ENCODE measurements around the gene PRELP.

The PRELP gene

DNA sequence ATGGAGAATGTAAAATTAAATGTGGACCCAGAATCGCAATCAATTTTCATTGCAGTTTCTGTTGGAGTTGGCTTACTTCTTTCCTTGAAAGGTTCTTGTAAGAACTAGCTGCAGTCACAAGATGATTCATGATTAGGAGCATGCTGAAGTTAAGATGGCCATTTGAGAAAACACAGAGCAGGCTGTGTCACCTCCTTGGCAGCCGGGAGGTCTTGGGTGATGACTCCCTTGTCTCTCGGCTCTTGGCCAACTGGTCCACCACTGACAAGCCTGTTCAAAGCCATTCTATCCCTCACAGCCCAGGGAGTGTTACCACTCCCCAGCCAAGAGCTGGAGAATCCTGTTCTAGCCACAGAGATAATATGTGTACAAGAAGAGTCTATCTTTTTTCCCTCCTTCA is 58.9 kb downstream of the PRELP start:
- no peak for TF ChIP-seq ZFP37 (tag by site-specific recombination; IDR thresholded peaks at IDR 0.05)
- no peak for TF ChIP-seq ZNF596 (tag by site-specific recombination; IDR thresholded peaks at IDR 0.05)
- TF ChIP-seq ZBTB20 (tag by site-specific recombination; IDR thresholded peaks at IDR 0.05), result no peak
- TF ChIP-seq HOXC10 (CRISPR knock-in tag; IDR thresholded peaks at IDR 0.05), result no peak
- no peak for TF ChIP-seq FEZF1 (tag by site-specific recombination; IDR thresholded peaks at IDR 0.05)
- TF ChIP-seq, protein P1, sequence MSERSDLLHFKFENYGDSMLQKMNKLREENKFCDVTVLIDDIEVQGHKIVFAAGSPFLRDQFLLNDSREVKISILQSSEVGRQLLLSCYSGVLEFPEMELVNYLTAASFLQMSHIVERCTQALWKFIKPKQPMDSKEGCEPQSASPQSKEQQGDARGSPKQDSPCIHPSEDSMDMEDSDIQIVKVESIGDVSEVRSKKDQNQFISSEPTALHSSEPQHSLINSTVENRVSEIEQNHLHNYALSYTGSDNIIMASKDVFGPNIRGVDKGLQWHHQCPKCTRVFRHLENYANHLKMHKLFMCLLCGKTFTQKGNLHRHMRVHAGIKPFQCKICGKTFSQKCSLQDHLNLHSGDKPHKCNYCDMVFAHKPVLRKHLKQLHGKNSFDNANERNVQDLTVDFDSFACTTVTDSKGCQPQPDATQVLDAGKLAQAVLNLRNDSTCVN (tag by site-specific recombination; optimal IDR thresholded peaks at IDR 0.05), result no peak
- TF ChIP-seq ZNF341 (tag by site-specific recombination; IDR thresholded peaks at IDR 0.05; ENCODE audit: low read depth), result no peak
- Histone ChIP-seq H3K4me3 (ENCODE audit: low read depth, low read length) (no peak overlapping the region), H3K36me3 (ENCODE audit: control insufficient read depth in 2 of 2, insufficient read depth in 1 of 2, low read length in 2 of 2) (no peaks in the 10 kb centered on the region), H3K27ac (ENCODE audit: extremely low read depth, low read depth, low read length) (no peak overlapping the region), H3K4me1 (ENCODE audit: control insufficient read depth, insufficient read depth, low read length) (0 out of 2 replicates have a peak, but pooled peaks cover 4% of the 10 kb centered on the region), H3K9me3 (ENCODE audit: control insufficient read depth, insufficient read depth, low read depth, low read length) (no peaks in the 10 kb centered on the region)
- POLR2A ChIA-PET, result interaction anchor here (0.6 kb wide), 1 partner anchor 29 kb away, joined by 3 read pairs; no protein-coding TSS in a partner anchor
- CTCF ChIA-PET, result interaction anchor here (1.6 kb wide), 1 partner anchor 47 kb away, joined by 3 read pairs; no protein-coding TSS in a partner anchor

DNA sequence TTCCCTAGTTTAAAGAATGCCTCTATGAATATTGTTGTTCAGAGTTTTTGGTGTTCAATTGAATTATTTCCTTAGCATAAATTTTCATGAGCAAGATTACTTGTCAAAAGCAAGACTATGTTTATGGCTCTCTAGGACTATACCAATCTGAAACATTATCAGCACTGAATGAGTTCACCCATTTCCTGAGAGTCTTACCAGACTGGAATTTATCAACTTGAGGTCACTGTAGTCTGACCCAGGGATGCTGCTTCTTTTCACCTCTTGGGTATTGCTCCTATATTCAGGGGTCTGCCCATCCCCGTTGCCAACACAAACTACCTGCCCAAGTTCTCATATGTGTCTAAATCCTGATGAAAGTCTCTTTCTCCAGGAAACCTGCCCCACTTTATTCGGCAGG is 61.0 kb downstream of the PRELP start:
- 0 out of 2 replicates have a peak, but pooled peaks cover 4% of the 10 kb centered on the region for H3K4me1 ChIP-seq (ENCODE audit: control insufficient read depth, insufficient read depth, low read length)
- H3K9me3 ChIP-seq (ENCODE audit: control insufficient read depth, insufficient read depth, low read depth, low read length), result no peaks in the 10 kb centered on the region
- H3K27ac ChIP-seq (ENCODE audit: extremely low read depth, low read depth, low read length), result no peak overlapping the region
- ChIA-PET CTCF (interaction anchor here (0.6 to 1.4 kb wide), 2 partner anchors 12 to 241 kb away, joined by 3 to 4 read pairs; no protein-coding TSS in a partner anchor), POLR2A (no interaction called here)
- TF ChIP-seq, protein P2, sequence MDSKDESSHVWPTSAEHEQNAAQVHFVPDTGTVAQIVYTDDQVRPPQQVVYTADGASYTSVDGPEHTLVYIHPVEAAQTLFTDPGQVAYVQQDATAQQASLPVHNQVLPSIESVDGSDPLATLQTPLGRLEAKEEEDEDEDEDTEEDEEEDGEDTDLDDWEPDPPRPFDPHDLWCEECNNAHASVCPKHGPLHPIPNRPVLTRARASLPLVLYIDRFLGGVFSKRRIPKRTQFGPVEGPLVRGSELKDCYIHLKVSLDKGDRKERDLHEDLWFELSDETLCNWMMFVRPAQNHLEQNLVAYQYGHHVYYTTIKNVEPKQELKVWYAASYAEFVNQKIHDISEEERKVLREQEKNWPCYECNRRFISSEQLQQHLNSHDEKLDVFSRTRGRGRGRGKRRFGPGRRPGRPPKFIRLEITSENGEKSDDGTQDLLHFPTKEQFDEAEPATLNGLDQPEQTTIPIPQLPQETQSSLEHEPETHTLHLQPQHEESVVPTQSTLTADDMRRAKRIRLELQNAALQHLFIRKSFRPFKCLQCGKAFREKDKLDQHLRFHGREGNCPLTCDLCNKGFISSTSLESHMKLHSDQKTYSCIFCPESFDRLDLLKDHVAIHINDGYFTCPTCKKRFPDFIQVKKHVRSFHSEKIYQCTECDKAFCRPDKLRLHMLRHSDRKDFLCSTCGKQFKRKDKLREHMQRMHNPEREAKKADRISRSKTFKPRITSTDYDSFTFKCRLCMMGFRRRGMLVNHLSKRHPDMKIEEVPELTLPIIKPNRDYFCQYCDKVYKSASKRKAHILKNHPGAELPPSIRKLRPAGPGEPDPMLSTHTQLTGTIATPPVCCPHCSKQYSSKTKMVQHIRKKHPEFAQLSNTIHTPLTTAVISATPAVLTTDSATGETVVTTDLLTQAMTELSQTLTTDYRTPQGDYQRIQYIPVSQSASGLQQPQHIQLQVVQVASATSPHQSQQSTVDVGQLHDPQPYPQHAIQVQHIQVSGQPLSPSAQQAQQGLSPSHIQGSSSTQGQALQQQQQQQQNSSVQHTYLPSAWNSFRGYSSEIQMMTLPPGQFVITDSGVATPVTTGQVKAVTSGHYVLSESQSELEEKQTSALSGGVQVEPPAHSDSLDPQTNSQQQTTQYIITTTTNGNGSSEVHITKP (tag by site-specific recombination; IDR thresholded peaks at IDR 0.05), result peak; percentile 77
- TF ChIP-seq ZNF621 (tag by site-specific recombination; IDR thresholded peaks at IDR 0.05), result no peak
- H3K36me3 ChIP-seq (ENCODE audit: control insufficient read depth in 2 of 2, insufficient read depth in 1 of 2, low read length in 2 of 2), result no peaks in the 10 kb centered on the region
- no peak overlapping the region for H3K4me3 ChIP-seq (ENCODE audit: low read depth, low read length)

DNA sequence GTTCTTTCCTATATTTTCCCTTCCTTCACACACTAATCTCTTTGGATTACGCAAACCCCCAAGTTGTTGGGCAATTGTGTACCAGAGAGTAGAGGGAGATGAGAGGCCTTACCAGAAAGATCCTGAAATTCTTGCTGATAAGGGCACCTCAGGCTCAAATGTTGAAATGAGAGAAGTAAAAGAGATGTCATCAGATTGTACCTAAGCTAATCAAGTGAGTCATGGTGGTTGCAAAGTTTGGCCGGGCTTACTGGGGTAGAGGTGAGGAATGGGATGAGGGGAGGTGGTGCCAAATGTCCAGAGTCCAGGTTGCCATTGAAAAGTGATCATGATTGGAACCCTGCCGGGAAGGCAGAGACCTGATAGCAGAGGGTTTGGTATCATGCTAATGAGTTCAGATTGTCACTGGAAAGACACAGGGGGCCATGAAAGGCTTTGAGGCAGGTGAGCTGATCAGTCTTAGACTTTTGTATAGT is 61.4 kb downstream of the PRELP start:
- H3K9me3 ChIP-seq (ENCODE audit: control insufficient read depth, insufficient read depth, low read depth, low read length), result no peaks in the 10 kb centered on the region
- ChIA-PET CTCF (interaction anchor here (1.4 kb wide), 1 partner anchor 13 kb away, joined by 3 read pairs; no protein-coding TSS in a partner anchor), POLR2A (no interaction called here)
- 0 out of 2 replicates have a peak, but pooled peaks cover 4% of the 10 kb centered on the region for H3K4me1 ChIP-seq (ENCODE audit: control insufficient read depth, insufficient read depth, low read length)
- no peak overlapping the region for H3K27ac ChIP-seq (ENCODE audit: extremely low read depth, low read depth, low read length)
- H3K36me3 ChIP-seq (ENCODE audit: control insufficient read depth in 2 of 2, insufficient read depth in 1 of 2, low read length in 2 of 2), result no peaks in the 10 kb centered on the region
- H3K4me3 ChIP-seq (ENCODE audit: low read depth, low read length), result no peak overlapping the region
- peak; percentile 43; the same call in 1 of the 2 replicates for TF ChIP-seq ZFP37 (tag by site-specific recombination; IDR thresholded peaks at IDR 0.05)
- TF ChIP-seq, protein P3, sequence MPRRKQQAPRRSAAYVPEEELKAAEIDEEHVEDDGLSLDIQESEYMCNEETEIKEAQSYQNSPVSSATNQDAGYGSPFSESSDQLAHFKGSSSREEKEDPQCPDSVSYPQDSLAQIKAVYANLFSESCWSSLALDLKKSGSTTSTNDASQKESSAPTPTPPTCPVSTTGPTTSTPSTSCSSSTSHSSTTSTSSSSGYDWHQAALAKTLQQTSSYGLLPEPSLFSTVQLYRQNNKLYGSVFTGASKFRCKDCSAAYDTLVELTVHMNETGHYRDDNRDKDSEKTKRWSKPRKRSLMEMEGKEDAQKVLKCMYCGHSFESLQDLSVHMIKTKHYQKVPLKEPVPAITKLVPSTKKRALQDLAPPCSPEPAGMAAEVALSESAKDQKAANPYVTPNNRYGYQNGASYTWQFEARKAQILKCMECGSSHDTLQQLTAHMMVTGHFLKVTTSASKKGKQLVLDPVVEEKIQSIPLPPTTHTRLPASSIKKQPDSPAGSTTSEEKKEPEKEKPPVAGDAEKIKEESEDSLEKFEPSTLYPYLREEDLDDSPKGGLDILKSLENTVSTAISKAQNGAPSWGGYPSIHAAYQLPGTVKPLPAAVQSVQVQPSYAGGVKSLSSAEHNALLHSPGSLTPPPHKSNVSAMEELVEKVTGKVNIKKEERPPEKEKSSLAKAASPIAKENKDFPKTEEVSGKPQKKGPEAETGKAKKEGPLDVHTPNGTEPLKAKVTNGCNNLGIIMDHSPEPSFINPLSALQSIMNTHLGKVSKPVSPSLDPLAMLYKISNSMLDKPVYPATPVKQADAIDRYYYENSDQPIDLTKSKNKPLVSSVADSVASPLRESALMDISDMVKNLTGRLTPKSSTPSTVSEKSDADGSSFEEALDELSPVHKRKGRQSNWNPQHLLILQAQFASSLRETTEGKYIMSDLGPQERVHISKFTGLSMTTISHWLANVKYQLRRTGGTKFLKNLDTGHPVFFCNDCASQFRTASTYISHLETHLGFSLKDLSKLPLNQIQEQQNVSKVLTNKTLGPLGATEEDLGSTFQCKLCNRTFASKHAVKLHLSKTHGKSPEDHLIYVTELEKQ (tag by site-specific recombination; IDR thresholded peaks at IDR 0.05; ENCODE audit: borderline replicate concordance), result no peak
- TF ChIP-seq, protein P2 (tag by site-specific recombination; IDR thresholded peaks at IDR 0.05), result 0 out of 2 replicates have a peak, but pooled peaks have one; percentile 16
- no peak for TF ChIP-seq ZNF266 (tag by site-specific recombination; IDR thresholded peaks at IDR 0.05; ENCODE audit: low read depth)
- TF ChIP-seq, protein P4, sequence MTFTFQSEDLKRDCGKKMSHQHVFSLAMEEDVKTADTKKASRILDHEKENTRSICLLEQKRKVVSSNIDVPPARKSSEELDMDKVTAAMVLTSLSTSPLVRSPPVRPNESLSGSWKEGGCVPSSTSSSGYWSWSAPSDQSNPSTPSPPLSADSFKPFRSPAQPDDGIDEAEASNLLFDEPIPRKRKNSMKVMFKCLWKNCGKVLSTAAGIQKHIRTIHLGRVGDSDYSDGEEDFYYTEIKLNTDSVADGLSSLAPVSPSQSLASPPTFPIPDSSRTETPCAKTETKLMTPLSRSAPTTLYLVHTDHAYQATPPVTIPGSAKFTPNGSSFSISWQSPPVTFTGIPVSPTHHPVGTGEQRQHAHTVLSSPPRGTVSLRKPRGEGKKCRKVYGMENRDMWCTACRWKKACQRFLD (tag by site-specific recombination; IDR thresholded peaks at IDR 0.05), result no peak
- no peak for TF ChIP-seq KLF9 (tag by site-specific recombination; IDR thresholded peaks at IDR 0.05; ENCODE audit: low read depth)
- TF ChIP-seq IKZF3 (tag by site-specific recombination; IDR thresholded peaks at IDR 0.05), result no peak
- TF ChIP-seq, protein P5, sequence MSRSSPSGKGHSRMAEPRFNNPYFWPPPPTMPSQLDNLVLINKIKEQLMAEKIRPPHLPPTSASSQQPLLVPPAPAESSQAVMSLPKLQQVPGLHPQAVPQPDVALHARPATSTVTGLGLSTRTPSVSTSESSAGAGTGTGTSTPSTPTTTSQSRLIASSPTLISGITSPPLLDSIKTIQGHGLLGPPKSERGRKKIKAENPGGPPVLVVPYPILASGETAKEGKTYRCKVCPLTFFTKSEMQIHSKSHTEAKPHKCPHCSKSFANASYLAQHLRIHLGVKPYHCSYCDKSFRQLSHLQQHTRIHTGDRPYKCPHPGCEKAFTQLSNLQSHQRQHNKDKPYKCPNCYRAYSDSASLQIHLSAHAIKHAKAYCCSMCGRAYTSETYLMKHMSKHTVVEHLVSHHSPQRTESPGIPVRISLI (tag by site-specific recombination; IDR thresholded peaks at IDR 0.05), result no peak
